Chondrocyte (in vitro differentiated cells): ENCODE results near the gene SNX25. TPM values are rescaled to one million over a fixed set of nuclear protein-coding genes. Genes with fewer than 3 reads are reported as not detected.

ENCODE experiments used
- DNase-seq: peaks from one replicate; pipeline ENCODE4 v3.0.0; 2021; ENCODE audit warnings: mixed read lengths, low spot score
- H3K27ac Mint-ChIP-seq: one replicate; pipeline ENCODE4 v1.8.0; 2021; ENCODE audit warnings: mild to moderate bottlenecking, moderate library complexity, mixed read lengths; ENCODE audit not compliant: unreplicated experiment
- H3K27me3 Mint-ChIP-seq: 2 replicates; pipeline ENCODE4 v1.8.0; 2021; ENCODE audit warnings: low read depth, mixed read lengths
- H3K36me3 Mint-ChIP-seq: 2 replicates; pipeline ENCODE4 v1.8.0; 2021; ENCODE audit warnings: low read depth, mixed read lengths
- H3K4me1 Mint-ChIP-seq: 2 replicates; pipeline ENCODE4 v1.8.0; 2021; ENCODE audit warnings: low read depth, mild to moderate bottlenecking, mixed read lengths
- H3K4me3 Mint-ChIP-seq: one replicate; pipeline ENCODE4 v1.8.0; 2021; ENCODE audit warnings: mild to moderate bottlenecking, moderate library complexity, mixed read lengths; ENCODE audit not compliant: unreplicated experiment
- H3K9me3 Mint-ChIP-seq: 2 replicates; pipeline ENCODE4 v1.8.0; 2021; ENCODE audit warnings: low read depth, mixed read lengths
- CTCF ChIP-seq: fragments of 200-600 bp; sonication (generic); IDR thresholded peaks from 2 replicates; pipeline ENCODE4 v1.5.0; 2021; ENCODE audit warnings: antibody characterized with exemption, mild to moderate bottlenecking, moderate library complexity
- total RNA-seq: library from RNA; stranded (reverse); gene quantifications from 3 replicates; pipeline ENCODE4 v1.2.1, GENCODE V29; 2021

Gene SNX25
- total RNA-seq, 1 donor from 2014 or later = 53.6 TPM

- Mint-ChIP-seq H3K4me1 (peaks cover 60% of the 10 kb centered on the region), H3K36me3 (peaks cover 38% of the 10 kb centered on the region), H3K4me3 (peak overlapping the region; percentile 38), H3K27ac (peak overlapping the region; percentile 95), H3K27me3 (no peaks in the 10 kb centered on the region), H3K9me3 (peaks cover 5% of the 10 kb centered on the region)
- DNase-seq = no peak
- no peak for TF ChIP-seq CTCF
These were observed 137.7 kb downstream of the SNX25 start for GRCh38 chr4:185346975-185347601.

- TF ChIP-seq CTCF = no peak
- H3K27ac Mint-ChIP-seq = no peak overlapping the region
- H3K4me1 Mint-ChIP-seq = peaks cover 40% of the 10 kb centered on the region
- H3K9me3 Mint-ChIP-seq = no peaks in the 10 kb centered on the region
- no peak for DNase-seq
- H3K27me3 Mint-ChIP-seq = no peaks in the 10 kb centered on the region
- H3K4me3 Mint-ChIP-seq = no peak overlapping the region
- H3K36me3 Mint-ChIP-seq = peaks cover 50% of the 10 kb centered on the region
These were observed 142.3 kb downstream of the SNX25 start for GRCh38 chr4:185351691-185352090.

- Mint-ChIP-seq H3K9me3 (no peaks in the 10 kb centered on the region), H3K27me3 (no peaks in the 10 kb centered on the region), H3K27ac (no peak overlapping the region), H3K36me3 (peaks cover 50% of the 10 kb centered on the region), H3K4me3 (no peak overlapping the region), H3K4me1 (peaks cover 40% of the 10 kb centered on the region)
- no peak for TF ChIP-seq CTCF
- DNase-seq = no peak
These were observed 142.8 kb downstream of the SNX25 start for GRCh38 chr4:185352202-185352601.

GRCh38 chr4:185352741-185353140 lies 143.3 kb downstream of the SNX25 start:
- DNase-seq = no peak
- peaks cover 51% of the 10 kb centered on the region for H3K36me3 Mint-ChIP-seq
- H3K27me3 Mint-ChIP-seq = no peaks in the 10 kb centered on the region
- TF ChIP-seq CTCF = no peak
- H3K27ac Mint-ChIP-seq = peak overlapping the region; percentile 28
- H3K4me1 Mint-ChIP-seq = peaks cover 40% of the 10 kb centered on the region
- H3K9me3 Mint-ChIP-seq = no peaks in the 10 kb centered on the region
- H3K4me3 Mint-ChIP-seq = no peak overlapping the region

GRCh38 chr4:185357211-185357610 lies 147.8 kb downstream of the SNX25 start:
- no peak overlapping the region for H3K4me3 Mint-ChIP-seq
- peak overlapping the region; percentile 96 for H3K27ac Mint-ChIP-seq
- peaks cover 23% of the 10 kb centered on the region for H3K36me3 Mint-ChIP-seq
- no peaks in the 10 kb centered on the region for H3K27me3 Mint-ChIP-seq
- no peaks in the 10 kb centered on the region for H3K9me3 Mint-ChIP-seq
- no peak for TF ChIP-seq CTCF
- H3K4me1 Mint-ChIP-seq = peaks cover 67% of the 10 kb centered on the region
- no peak for DNase-seq
